HCT116 (cell line): ENCODE data around the gene KCNN3. TPM values are rescaled to one million over a fixed set of nuclear protein-coding genes. Genes with fewer than 3 reads are reported as not detected.

Source experiments
- ATAC-seq: fragments of 200-7000 bp; cut with Tn5 transposase; 2 replicates; pipeline ENCODE4 v1.9.1; 2020; ENCODE audit warnings: mild to moderate bottlenecking, moderate library complexity
- BruUV-seq: library from RNA; stranded (reverse); fragments of 400-500 nt; replicated peaks from 2 replicates; lab custom pipeline; 2021; lab: Mats Ljungman, UMichigan
- CTCF ChIA-PET: fragments of 300-600 bp; sonication (Branson Sonifier 250); formaldehyde crosslinking; loops from one replicate; lab custom pipeline; 2021; ENCODE audit warnings: antibody characterized with exemption; lab: Charles Lee
- POLR2A ChIA-PET: fragments of 300-600, 350-600 bp; sonication (Branson Sonifier 250); formaldehyde crosslinking; loops from one replicate; lab custom pipeline; 2021; ENCODE audit warnings: antibody characterized with exemption; lab: Charles Lee
- RAD21 ChIA-PET, 2 experiments: fragments of 300-600 bp; sonication (Branson Sonifier 250); formaldehyde crosslinking; loops; one replicate each; lab custom pipeline; 2023; ENCODE audit warnings: low total read pairs in 2 of 2; ENCODE audit not compliant: uncharacterized antibody in 2 of 2, unreplicated experiment in 2 of 2, low non-redundant PET in 1 of 2; lab: Charles Lee
- DNase-seq: peaks from one replicate; pipeline ENCODE4 v3.0.0-alpha.2; 2010; ENCODE audit warnings: low read depth, low spot score
- H2AFZ ChIP-seq: fragments of 200-600 bp; shearing (Covaris generic), sonication (generic); 2 replicates; pipeline ENCODE4 v1.6.1; 2017; ENCODE audit warnings: low read depth, mixed run types, mixed read lengths, antibody characterized with exemption, low read length; ENCODE audit not compliant: poor library complexity, severe bottlenecking
- H3K27ac ChIP-seq: 2 replicates; pipeline ENCODE4 v1.5.1; 2012; ENCODE audit warnings: low read depth, low read length
- H3K27me3 ChIP-seq: fragments of 200-600 bp; sonication (generic); 2 replicates; pipeline ENCODE4 v1.6.1; 2016; ENCODE audit warnings: mixed run types, low read length, mixed read lengths; ENCODE audit not compliant: insufficient read depth
- H3K36me3 ChIP-seq, 2 experiments: fragments of 200-500 bp in 1 of 2; fragments of 200-600 bp in 1 of 2; sonication (Bioruptor generic) in 1 of 2; sonication (generic) in 1 of 2; 2 replicates each; pipeline versions ENCODE4 v1.5.1 to v1.6.1; 2014 to 2016; ENCODE audit warnings: low read length in 2 of 2, inconsistent platforms in 1 of 2, mixed read lengths in 1 of 2, mixed run types in 1 of 2; ENCODE audit not compliant: insufficient read depth in 2 of 2, control insufficient read depth in 1 of 2
- H3K4me1 ChIP-seq, 2 experiments: fragments of 200-600 bp in 1 of 2; sonication (generic) in 1 of 2; 2 replicates each; pipeline versions ENCODE4 v1.5.1 to v1.6.1; 2012 to 2017; ENCODE audit warnings: low read length in 2 of 2, inconsistent platforms in 1 of 2, mild to moderate bottlenecking in 1 of 2, mixed read lengths in 1 of 2, mixed run types in 1 of 2, moderate library complexity in 1 of 2; ENCODE audit not compliant: insufficient read depth in 2 of 2, control insufficient read depth in 1 of 2
- H3K4me2 ChIP-seq: fragments of 200-600 bp; sonication (generic); 2 replicates; pipeline ENCODE4 v1.6.1; 2017; ENCODE audit warnings: mixed run types, low read length, mixed read lengths
- H3K4me3 ChIP-seq, 2 experiments: fragments of 200-600 bp in 1 of 2; sonication (generic) in 1 of 2; replicated peaks in 1 of 2; 2 replicates each; pipeline ENCODE4 v1.5.1; 2011 to 2016; ENCODE audit warnings: low read length in 2 of 2, control low read depth in 1 of 2, low read depth in 1 of 2, mild to moderate bottlenecking in 1 of 2, mixed read lengths in 1 of 2, mixed run types in 1 of 2
- H3K79me2 ChIP-seq: fragments of 200-600 bp; sonication (generic); 2 replicates; pipeline ENCODE4 v1.6.1; 2017; ENCODE audit warnings: mild to moderate bottlenecking, mixed run types, low read length, moderate library complexity, mixed read lengths; ENCODE audit not compliant: insufficient read depth
- H3K9ac ChIP-seq: fragments of 200-600 bp; sonication (generic); 2 replicates; pipeline ENCODE4 v1.6.1; 2016; ENCODE audit warnings: low read length, mixed read lengths
- H3K9me2 ChIP-seq: fragments of 200-600 bp; sonication (generic), shearing (Covaris generic); 2 replicates; pipeline ENCODE4 v1.6.1; 2017; ENCODE audit warnings: mixed run types, mild to moderate bottlenecking, moderate library complexity; ENCODE audit not compliant: insufficient read depth
- H3K9me3 ChIP-seq, 2 experiments: fragments of 200-500 bp in 1 of 2; fragments of 200-600 bp in 1 of 2; sonication (Bioruptor generic) in 1 of 2; sonication (generic) in 1 of 2; 2 replicates each; pipeline ENCODE4 v1.6.1; 2014 to 2017; ENCODE audit warnings: low read length in 2 of 2, mixed read lengths in 2 of 2, inconsistent platforms in 1 of 2, low read depth in 1 of 2, mild to moderate bottlenecking in 1 of 2, mixed run types in 1 of 2, moderate library complexity in 1 of 2; ENCODE audit not compliant: control insufficient read depth in 1 of 2, insufficient read depth in 1 of 2
- H4K20me1 ChIP-seq: fragments of 200-600 bp; sonication (generic), shearing (Covaris generic); 2 replicates; pipeline ENCODE4 v1.6.1; 2017; ENCODE audit warnings: mixed run types, mild to moderate bottlenecking, moderate library complexity; ENCODE audit not compliant: insufficient read depth
- CEBPB ChIP-seq: IDR thresholded peaks from 2 replicates; pipeline ENCODE4 v1.6.1; 2012; ENCODE audit warnings: low read depth
- EGR1 ChIP-seq: IDR thresholded peaks from 2 replicates; pipeline ENCODE4 v1.6.1; 2012; ENCODE audit warnings: low read depth
- ELF1 ChIP-seq: IDR thresholded peaks from 2 replicates; pipeline ENCODE4 v1.6.1; 2012; ENCODE audit warnings: low read depth, borderline replicate concordance
- EZH2 ChIP-seq: fragments of 200-600 bp; sonication (generic); IDR thresholded peaks from 2 replicates; pipeline ENCODE4 v1.6.1; 2017; ENCODE audit warnings: antibody characterized with exemption, mixed run types
- FOSL1 ChIP-seq: IDR thresholded peaks from 2 replicates; pipeline ENCODE4 v1.6.1; 2012; ENCODE audit warnings: low read depth
- JUND ChIP-seq: IDR thresholded peaks from 2 replicates; pipeline ENCODE4 v1.6.1; 2012
- SIN3A ChIP-seq: IDR thresholded peaks from 2 replicates; pipeline ENCODE4 v1.6.1; 2012; ENCODE audit warnings: low read depth
- SRF ChIP-seq: IDR thresholded peaks from 2 replicates; pipeline ENCODE4 v1.6.1; 2012; ENCODE audit warnings: low read depth
- TCF7L2 ChIP-seq: IDR thresholded peaks from 2 replicates; pipeline ENCODE4 v1.7.0; 2011; ENCODE audit warnings: borderline replicate concordance, inconsistent platforms; ENCODE audit not compliant: insufficient read depth, insufficient read length; ENCODE audit errors: extremely low read depth
- ZNF274 ChIP-seq: fragments of 200-500 bp; sonication (Bioruptor generic); IDR thresholded peaks from 2 replicates; pipeline ENCODE4 v1.6.1; 2014; ENCODE audit warnings: mild to moderate bottlenecking, low read depth, low read length, inconsistent platforms
- intact Hi-C: fragments of 100-400 bp; cut with micrococcal nuclease; formaldehyde crosslinking; loops from 2 replicates; pipeline ENCODE4 v1.10.0; 2022
- total RNA-seq: library from RNA; stranded (reverse); gene quantifications from one replicate; pipeline ENCODE4 v1.2.1, GENCODE V29; 2021; ENCODE audit not compliant: unreplicated experiment
- TF ChIP-seq, protein P1 (sequence below): IDR thresholded peaks from 2 replicates; pipeline ENCODE4 v1.6.1; 2011; ENCODE audit warnings: mild to moderate bottlenecking, low read length, moderate library complexity; ENCODE audit not compliant: insufficient replicate concordance; ENCODE audit errors: extremely low read depth
- TF ChIP-seq, protein P2 (sequence below), 3 experiments: fragments of 200-600 bp in 1 of 3; sonication (generic) in 1 of 3; IDR thresholded peaks in 2 of 3; conservative IDR thresholded peaks in 1 of 3; 2 replicates each; pipeline ENCODE4 v1.5.1; 2012 to 2017; ENCODE audit warnings: low read depth in 2 of 3, low read length in 2 of 3, antibody characterized with exemption in 1 of 3, borderline replicate concordance in 1 of 3, control low read depth in 1 of 3, mild to moderate bottlenecking in 1 of 3, mixed read lengths in 1 of 3, mixed run types in 1 of 3, moderate library complexity in 1 of 3; ENCODE audit not compliant: insufficient read depth in 1 of 3
- TF ChIP-seq, protein P3 (sequence below): IDR thresholded peaks from 2 replicates; pipeline ENCODE4 v1.6.1; 2012; ENCODE audit warnings: low read depth

KCNN3 gene
- total RNA-seq, 1 experiment from 2014 or later, result 1.1 TPM

DNA sequence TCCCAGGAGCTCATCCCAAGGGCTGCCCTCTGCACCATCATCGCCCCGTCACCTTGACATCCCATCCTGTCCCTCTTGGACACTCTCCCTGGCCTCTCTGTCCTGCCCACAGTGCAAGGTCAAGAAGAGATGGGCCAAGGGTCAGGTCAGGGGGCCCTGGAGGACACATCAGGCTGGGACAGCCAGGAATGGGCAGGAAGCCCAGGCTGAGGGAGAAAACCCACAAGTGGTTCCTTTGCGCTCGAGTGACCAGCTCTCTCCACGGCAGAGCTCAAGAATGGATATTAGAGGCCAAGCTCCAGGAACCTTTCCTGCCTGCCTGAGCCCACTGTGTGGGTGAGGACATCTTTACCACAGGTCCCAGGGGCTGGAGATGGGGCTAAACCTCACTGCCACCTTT is 41.0 kb downstream of the KCNN3 start:
- no peak overlapping the region for H3K27ac ChIP-seq
- no peak overlapping the region for H3K9ac ChIP-seq
- H3K9me2 ChIP-seq, result no peaks in the 10 kb centered on the region
- CTCF ChIA-PET, result interaction anchor here (1.2 kb wide), 1 partner anchor 9 kb away, joined by 3 read pairs; no protein-coding TSS in a partner anchor
- intact Hi-C loops, result no loop called here
- no TSS peak for BruUV-seq
- ATAC-seq (no peak), DNase-seq (no peak)
- H3K36me3 ChIP-seq, result no peaks in the 10 kb centered on the region
- H3K4me2 ChIP-seq, result no peak overlapping the region
- H3K9me3 ChIP-seq, result no peaks in the 10 kb centered on the region
- POLR2A ChIA-PET, result no interaction called here
- no peak overlapping the region for H3K4me3 ChIP-seq
- H3K79me2 ChIP-seq, result no peaks in the 10 kb centered on the region
- TF ChIP-seq ELF1 (no peak), SIN3A (no peak), EZH2 (no peak), TCF7L2 (no peak), SRF (no peak), EGR1 (no peak), ZNF274 (no peak), FOSL1 (no peak), JUND (no peak), CEBPB (no peak)
- TF ChIP-seq, protein P1, sequence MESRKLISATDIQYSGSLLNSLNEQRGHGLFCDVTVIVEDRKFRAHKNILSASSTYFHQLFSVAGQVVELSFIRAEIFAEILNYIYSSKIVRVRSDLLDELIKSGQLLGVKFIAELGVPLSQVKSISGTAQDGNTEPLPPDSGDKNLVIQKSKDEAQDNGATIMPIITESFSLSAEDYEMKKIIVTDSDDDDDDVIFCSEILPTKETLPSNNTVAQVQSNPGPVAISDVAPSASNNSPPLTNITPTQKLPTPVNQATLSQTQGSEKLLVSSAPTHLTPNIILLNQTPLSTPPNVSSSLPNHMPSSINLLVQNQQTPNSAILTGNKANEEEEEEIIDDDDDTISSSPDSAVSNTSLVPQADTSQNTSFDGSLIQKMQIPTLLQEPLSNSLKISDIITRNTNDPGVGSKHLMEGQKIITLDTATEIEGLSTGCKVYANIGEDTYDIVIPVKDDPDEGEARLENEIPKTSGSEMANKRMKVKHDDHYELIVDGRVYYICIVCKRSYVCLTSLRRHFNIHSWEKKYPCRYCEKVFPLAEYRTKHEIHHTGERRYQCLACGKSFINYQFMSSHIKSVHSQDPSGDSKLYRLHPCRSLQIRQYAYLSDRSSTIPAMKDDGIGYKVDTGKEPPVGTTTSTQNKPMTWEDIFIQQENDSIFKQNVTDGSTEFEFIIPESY, result no peak
- TF ChIP-seq, protein P2, sequence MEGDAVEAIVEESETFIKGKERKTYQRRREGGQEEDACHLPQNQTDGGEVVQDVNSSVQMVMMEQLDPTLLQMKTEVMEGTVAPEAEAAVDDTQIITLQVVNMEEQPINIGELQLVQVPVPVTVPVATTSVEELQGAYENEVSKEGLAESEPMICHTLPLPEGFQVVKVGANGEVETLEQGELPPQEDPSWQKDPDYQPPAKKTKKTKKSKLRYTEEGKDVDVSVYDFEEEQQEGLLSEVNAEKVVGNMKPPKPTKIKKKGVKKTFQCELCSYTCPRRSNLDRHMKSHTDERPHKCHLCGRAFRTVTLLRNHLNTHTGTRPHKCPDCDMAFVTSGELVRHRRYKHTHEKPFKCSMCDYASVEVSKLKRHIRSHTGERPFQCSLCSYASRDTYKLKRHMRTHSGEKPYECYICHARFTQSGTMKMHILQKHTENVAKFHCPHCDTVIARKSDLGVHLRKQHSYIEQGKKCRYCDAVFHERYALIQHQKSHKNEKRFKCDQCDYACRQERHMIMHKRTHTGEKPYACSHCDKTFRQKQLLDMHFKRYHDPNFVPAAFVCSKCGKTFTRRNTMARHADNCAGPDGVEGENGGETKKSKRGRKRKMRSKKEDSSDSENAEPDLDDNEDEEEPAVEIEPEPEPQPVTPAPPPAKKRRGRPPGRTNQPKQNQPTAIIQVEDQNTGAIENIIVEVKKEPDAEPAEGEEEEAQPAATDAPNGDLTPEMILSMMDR (IDR thresholded peaks at IDR 0.05 in 2 of 3, conservative IDR thresholded peaks at IDR 0.05 in 1 of 3; ENCODE audit: borderline replicate concordance in 1 of 3, insufficient read depth in 1 of 3, low read depth in 2 of 3, low read length in 2 of 3), result no peak
- TF ChIP-seq, protein P3, sequence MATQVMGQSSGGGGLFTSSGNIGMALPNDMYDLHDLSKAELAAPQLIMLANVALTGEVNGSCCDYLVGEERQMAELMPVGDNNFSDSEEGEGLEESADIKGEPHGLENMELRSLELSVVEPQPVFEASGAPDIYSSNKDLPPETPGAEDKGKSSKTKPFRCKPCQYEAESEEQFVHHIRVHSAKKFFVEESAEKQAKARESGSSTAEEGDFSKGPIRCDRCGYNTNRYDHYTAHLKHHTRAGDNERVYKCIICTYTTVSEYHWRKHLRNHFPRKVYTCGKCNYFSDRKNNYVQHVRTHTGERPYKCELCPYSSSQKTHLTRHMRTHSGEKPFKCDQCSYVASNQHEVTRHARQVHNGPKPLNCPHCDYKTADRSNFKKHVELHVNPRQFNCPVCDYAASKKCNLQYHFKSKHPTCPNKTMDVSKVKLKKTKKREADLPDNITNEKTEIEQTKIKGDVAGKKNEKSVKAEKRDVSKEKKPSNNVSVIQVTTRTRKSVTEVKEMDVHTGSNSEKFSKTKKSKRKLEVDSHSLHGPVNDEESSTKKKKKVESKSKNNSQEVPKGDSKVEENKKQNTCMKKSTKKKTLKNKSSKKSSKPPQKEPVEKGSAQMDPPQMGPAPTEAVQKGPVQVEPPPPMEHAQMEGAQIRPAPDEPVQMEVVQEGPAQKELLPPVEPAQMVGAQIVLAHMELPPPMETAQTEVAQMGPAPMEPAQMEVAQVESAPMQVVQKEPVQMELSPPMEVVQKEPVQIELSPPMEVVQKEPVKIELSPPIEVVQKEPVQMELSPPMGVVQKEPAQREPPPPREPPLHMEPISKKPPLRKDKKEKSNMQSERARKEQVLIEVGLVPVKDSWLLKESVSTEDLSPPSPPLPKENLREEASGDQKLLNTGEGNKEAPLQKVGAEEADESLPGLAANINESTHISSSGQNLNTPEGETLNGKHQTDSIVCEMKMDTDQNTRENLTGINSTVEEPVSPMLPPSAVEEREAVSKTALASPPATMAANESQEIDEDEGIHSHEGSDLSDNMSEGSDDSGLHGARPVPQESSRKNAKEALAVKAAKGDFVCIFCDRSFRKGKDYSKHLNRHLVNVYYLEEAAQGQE, result no peak
- TF ChIP-seq, all 23 proteins: peak for 0
- no peaks in the 10 kb centered on the region for H3K27me3 ChIP-seq
- RAD21 ChIA-PET, result no interaction called here
- H3K4me1 ChIP-seq, result no peaks in the 10 kb centered on the region
- H2AFZ ChIP-seq, result no peak overlapping the region
- no peaks in the 10 kb centered on the region for H4K20me1 ChIP-seq
